Skeletal muscle satellite cell (primary cell): ENCODE results near the gene GSTT2B.
"Not testable (repeated sequence)": the region's sequence is repeated elsewhere in the genome, so short reads cannot be mapped to it uniquely, and the experiment has no call there.

Experiments
- H3K27me3 ChIP-seq: 2 replicates; pipeline ENCODE4 v1.7.0; 2013; ENCODE audit warnings: low read length; ENCODE audit not compliant: control insufficient read depth, insufficient read depth
- H3K36me3 ChIP-seq: 2 replicates; pipeline ENCODE4 v1.7.0; 2013; ENCODE audit warnings: mild to moderate bottlenecking, control low read depth, low read length; ENCODE audit not compliant: insufficient read depth
- H3K4me1 ChIP-seq: 2 replicates; pipeline ENCODE4 v1.7.0; 2013; ENCODE audit warnings: low read length; ENCODE audit not compliant: control insufficient read depth, insufficient read depth
- H3K4me2 ChIP-seq: 2 replicates; pipeline ENCODE4 v1.7.0; 2013; ENCODE audit warnings: mild to moderate bottlenecking, low read length
- H3K4me3 ChIP-seq: 2 replicates; pipeline ENCODE4 v1.7.0; 2013; ENCODE audit warnings: low read length
- H3K9ac ChIP-seq: 2 replicates; pipeline ENCODE4 v1.7.0; 2013; ENCODE audit warnings: mild to moderate bottlenecking, low read depth, low read length, moderate library complexity
- H3K9me3 ChIP-seq: replicated peaks from 2 replicates; pipeline ENCODE4 v1.7.0; 2013; ENCODE audit warnings: mild to moderate bottlenecking, control low read depth, low read length

The GSTT2B gene

GRCh38 chr22:23955886-23956285 lies 5.1 kb downstream of the GSTT2B start:
- H3K4me2 ChIP-seq, H3K9ac ChIP-seq, H3K36me3 ChIP-seq, H3K27me3 ChIP-seq, H3K4me1 ChIP-seq, H3K4me3 ChIP-seq, H3K9me3 ChIP-seq: not testable (repeated sequence)

- H3K36me3 ChIP-seq, H3K4me3 ChIP-seq, H3K4me1 ChIP-seq, H3K27me3 ChIP-seq, H3K4me2 ChIP-seq, H3K9me3 ChIP-seq, H3K9ac ChIP-seq: not testable (repeated sequence)
Measured at GRCh38 chr22:23954991-23955305, 6.0 kb downstream of the GSTT2B start.

GRCh38 chr22:23954193-23954990 lies 6.6 kb downstream of the GSTT2B start:
- H3K9ac ChIP-seq, H3K4me3 ChIP-seq, H3K4me1 ChIP-seq, H3K36me3 ChIP-seq, H3K4me2 ChIP-seq, H3K27me3 ChIP-seq, H3K9me3 ChIP-seq: not testable (repeated sequence)

GRCh38 chr22:23953485-23953884 lies 7.5 kb downstream of the GSTT2B start:
- not testable (repeated sequence) for H3K27me3 ChIP-seq, H3K36me3 ChIP-seq, H3K4me3 ChIP-seq, H3K4me1 ChIP-seq, H3K4me2 ChIP-seq, H3K9ac ChIP-seq, H3K9me3 ChIP-seq

- not testable (repeated sequence) for H3K9ac ChIP-seq, H3K4me3 ChIP-seq, H3K4me1 ChIP-seq, H3K9me3 ChIP-seq, H3K27me3 ChIP-seq, H3K4me2 ChIP-seq, H3K36me3 ChIP-seq
Measured at GRCh38 chr22:23952794-23953405, 8.1 kb downstream of the GSTT2B start.

- H3K4me3 ChIP-seq, H3K36me3 ChIP-seq, H3K4me2 ChIP-seq, H3K9ac ChIP-seq, H3K9me3 ChIP-seq, H3K27me3 ChIP-seq, H3K4me1 ChIP-seq: not testable (repeated sequence)
Measured at GRCh38 chr22:23951383-23951782, 9.6 kb downstream of the GSTT2B start.

- H3K36me3 ChIP-seq, H3K4me1 ChIP-seq: not testable (repeated sequence)
Measured at GRCh38 chr22:23949764-23950163, 11.2 kb downstream of the GSTT2B start.

GRCh38 chr22:23947391-23947790 lies 13.6 kb downstream of the GSTT2B start:
- not testable (repeated sequence) for H3K36me3 ChIP-seq, H3K4me2 ChIP-seq, H3K4me3 ChIP-seq, H3K27me3 ChIP-seq, H3K9me3 ChIP-seq, H3K9ac ChIP-seq, H3K4me1 ChIP-seq

More at GRCh38 chr22:23949764-23950163, 11.2 kb downstream of the GSTT2B start:
- H3K27me3 ChIP-seq, H3K4me2 ChIP-seq, H3K9ac ChIP-seq, H3K4me3 ChIP-seq, H3K9me3 ChIP-seq: not testable (repeated sequence)

GRCh38 chr22:23940166-23940565 lies 20.8 kb downstream of the GSTT2B start:
- not testable (repeated sequence) for H3K4me1 ChIP-seq, H3K4me3 ChIP-seq, H3K36me3 ChIP-seq, H3K9me3 ChIP-seq, H3K27me3 ChIP-seq, H3K9ac ChIP-seq, H3K4me2 ChIP-seq

- Histone ChIP-seq H3K9me3 (no peaks in the 10 kb centered on the region), H3K4me1 (no peaks in the 10 kb centered on the region), H3K4me3 (no peak overlapping the region), H3K36me3 (no peaks in the 10 kb centered on the region), H3K9ac (no peak overlapping the region), H3K27me3 (no peaks in the 10 kb centered on the region), H3K4me2 (no peak overlapping the region)
Measured at GRCh38 chr22:23939017-23939357, 22.0 kb downstream of the GSTT2B start.

GRCh38 chr22:23938328-23939016 lies 22.5 kb downstream of the GSTT2B start:
- no peaks in the 10 kb centered on the region for H3K4me1 ChIP-seq
- no peaks in the 10 kb centered on the region for H3K9me3 ChIP-seq
- H3K4me2 ChIP-seq, result no peak overlapping the region
- no peak overlapping the region for H3K4me3 ChIP-seq
- H3K36me3 ChIP-seq, result no peaks in the 10 kb centered on the region
- no peak overlapping the region for H3K9ac ChIP-seq
- H3K27me3 ChIP-seq, result no peaks in the 10 kb centered on the region

- Histone ChIP-seq H3K4me1 (peaks cover 4% of the 10 kb centered on the region), H3K27me3 (no peaks in the 10 kb centered on the region), H3K4me2 (no peak overlapping the region), H3K9ac (no peak overlapping the region), H3K4me3 (no peak overlapping the region), H3K9me3 (peaks cover 4% of the 10 kb centered on the region), H3K36me3 (peaks cover 3% of the 10 kb centered on the region)
Measured at GRCh38 chr22:23926561-23926960, 34.4 kb downstream of the GSTT2B start.
